ENCODE data around the gene ALPK3. TPM values are rescaled to one million over a fixed set of nuclear protein-coding genes. Genes with fewer than 3 reads are reported as not detected.

ALPK3 gene, protein sequence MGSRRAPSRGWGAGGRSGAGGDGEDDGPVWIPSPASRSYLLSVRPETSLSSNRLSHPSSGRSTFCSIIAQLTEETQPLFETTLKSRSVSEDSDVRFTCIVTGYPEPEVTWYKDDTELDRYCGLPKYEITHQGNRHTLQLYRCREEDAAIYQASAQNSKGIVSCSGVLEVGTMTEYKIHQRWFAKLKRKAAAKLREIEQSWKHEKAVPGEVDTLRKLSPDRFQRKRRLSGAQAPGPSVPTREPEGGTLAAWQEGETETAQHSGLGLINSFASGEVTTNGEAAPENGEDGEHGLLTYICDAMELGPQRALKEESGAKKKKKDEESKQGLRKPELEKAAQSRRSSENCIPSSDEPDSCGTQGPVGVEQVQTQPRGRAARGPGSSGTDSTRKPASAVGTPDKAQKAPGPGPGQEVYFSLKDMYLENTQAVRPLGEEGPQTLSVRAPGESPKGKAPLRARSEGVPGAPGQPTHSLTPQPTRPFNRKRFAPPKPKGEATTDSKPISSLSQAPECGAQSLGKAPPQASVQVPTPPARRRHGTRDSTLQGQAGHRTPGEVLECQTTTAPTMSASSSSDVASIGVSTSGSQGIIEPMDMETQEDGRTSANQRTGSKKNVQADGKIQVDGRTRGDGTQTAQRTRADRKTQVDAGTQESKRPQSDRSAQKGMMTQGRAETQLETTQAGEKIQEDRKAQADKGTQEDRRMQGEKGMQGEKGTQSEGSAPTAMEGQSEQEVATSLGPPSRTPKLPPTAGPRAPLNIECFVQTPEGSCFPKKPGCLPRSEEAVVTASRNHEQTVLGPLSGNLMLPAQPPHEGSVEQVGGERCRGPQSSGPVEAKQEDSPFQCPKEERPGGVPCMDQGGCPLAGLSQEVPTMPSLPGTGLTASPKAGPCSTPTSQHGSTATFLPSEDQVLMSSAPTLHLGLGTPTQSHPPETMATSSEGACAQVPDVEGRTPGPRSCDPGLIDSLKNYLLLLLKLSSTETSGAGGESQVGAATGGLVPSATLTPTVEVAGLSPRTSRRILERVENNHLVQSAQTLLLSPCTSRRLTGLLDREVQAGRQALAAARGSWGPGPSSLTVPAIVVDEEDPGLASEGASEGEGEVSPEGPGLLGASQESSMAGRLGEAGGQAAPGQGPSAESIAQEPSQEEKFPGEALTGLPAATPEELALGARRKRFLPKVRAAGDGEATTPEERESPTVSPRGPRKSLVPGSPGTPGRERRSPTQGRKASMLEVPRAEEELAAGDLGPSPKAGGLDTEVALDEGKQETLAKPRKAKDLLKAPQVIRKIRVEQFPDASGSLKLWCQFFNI (N-terminal part only)
- polyA plus RNA-seq: 1 to 10 TPM in 2 of 4 donors, under 1 TPM in 2; 0.22 to 8.0 (median 0.93) TPM
- long read RNA-seq, donor 1: 0 reads
- long read RNA-seq, donor 2, partial matches to known transcripts: 8 of 8 reads
- long read RNA-seq, donor 2, other reads (novel, unspliced or antisense): 0 of 8 reads
- long read RNA-seq, donor 3: 0 reads
- long read RNA-seq, donor 4: 0 reads
- long read RNA-seq, donor 5: 0 reads
- long read RNA-seq, donor 6, partial matches to known transcripts: 0 of 1 reads
- long read RNA-seq, donor 6, other reads (novel, unspliced or antisense): 0 of 1 reads
- long read RNA-seq, donor 7, full-length matches to known transcripts: 4 of 52 reads
- long read RNA-seq, donor 7, partial matches to known transcripts: 48 of 52 reads
- long read RNA-seq, donor 7, other reads (novel, unspliced or antisense): 0 of 52 reads
- long read RNA-seq, donor 8: 0 reads
- long read RNA-seq, donor 9: 0 reads
- long read RNA-seq, donor 10, partial matches to known transcripts: 0 of 5 reads
- long read RNA-seq, donor 10, other reads (novel, unspliced or antisense): 5 of 5 reads

DNA sequence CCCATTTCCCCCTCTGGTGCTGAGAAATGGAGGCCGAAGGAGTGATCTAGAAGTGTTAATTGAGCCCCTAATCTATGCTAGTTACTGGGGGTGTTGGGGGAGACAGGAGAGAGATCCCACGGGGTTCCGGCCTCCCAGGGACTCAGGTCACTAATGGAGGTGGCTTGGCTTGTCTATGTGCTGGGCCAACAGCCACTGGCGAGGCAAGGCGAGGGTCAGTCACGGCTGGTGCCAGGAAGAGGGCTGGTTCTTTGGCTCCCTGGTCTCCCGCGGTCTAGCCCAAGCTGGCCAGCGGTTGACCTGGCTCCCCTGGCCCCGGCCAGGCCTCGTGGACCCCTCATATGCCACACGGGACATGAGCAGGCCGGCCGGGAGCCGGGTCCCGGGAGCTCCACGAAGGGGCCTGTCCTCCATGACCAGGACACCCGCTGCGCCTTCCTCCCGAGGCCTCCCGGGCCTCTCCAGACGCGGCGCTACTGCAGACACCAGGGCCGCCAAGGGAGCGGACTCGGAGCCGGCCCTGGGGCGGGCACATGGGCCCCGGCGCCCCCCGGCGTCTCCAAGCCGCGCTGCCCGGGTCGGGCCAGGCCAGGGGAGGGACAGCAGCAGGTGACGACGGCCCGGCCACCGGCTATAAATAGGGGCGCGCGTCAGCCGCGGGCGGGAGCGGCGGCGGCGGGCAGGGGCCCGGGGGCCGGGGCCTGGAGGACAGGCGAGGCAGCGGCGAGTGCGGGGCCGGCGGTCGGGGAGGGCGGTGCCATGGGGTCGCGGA is at the start of gene ALPK3:
Gene ALPK3 (plus strand): TSS at position 663 of the 772 bp plus-strand sequence. CDS start 97 bp downstream, at position 760.
- Histone ChIP-seq H3K27ac (ENCODE audit: low read depth in 1 of 3, low read length in 2 of 3) (peak within 1 kb of the TSS in 2 of 3 donors; percentile 26 to 48), H3K9me3 (ENCODE audit: control insufficient read depth in 2 of 2, insufficient read depth in 1 of 2, low read depth in 1 of 2, low read length in 1 of 2) (no peaks in the 10 kb centered on the region), H3K36me3 (ENCODE audit: control insufficient read depth in 3 of 3, insufficient read depth in 2 of 3, low read depth in 1 of 3, low read length in 3 of 3) (peaks cover 0 to 5% (median 0%) of the 10 kb centered on the region in 3 donors), H3K27me3 (ENCODE audit: control insufficient read depth in 3 of 3, insufficient read depth in 3 of 3, low read length in 3 of 3) (no peaks in the 10 kb centered on the region), H3K4me1 (ENCODE audit: control insufficient read depth in 3 of 3, insufficient read depth in 2 of 3, low read depth in 1 of 3, low read length in 2 of 3) (peaks cover 0 to 32% (median 2%) of the 10 kb centered on the region in 3 donors), H3K4me3 (ENCODE audit: low read depth in 1 of 3, low read length in 3 of 3) (peak within 1 kb of the TSS in 2 of 3 donors; percentile 26 to 34)
- WGBS, 3 donors: 18 to 25% (median 22%) methylated on average over 43 to 63 of the region's 63 CpGs
- FAIRE-seq (no peak), DNase-seq (peak in 1 of 2 donors; percentile 81)

DNA sequence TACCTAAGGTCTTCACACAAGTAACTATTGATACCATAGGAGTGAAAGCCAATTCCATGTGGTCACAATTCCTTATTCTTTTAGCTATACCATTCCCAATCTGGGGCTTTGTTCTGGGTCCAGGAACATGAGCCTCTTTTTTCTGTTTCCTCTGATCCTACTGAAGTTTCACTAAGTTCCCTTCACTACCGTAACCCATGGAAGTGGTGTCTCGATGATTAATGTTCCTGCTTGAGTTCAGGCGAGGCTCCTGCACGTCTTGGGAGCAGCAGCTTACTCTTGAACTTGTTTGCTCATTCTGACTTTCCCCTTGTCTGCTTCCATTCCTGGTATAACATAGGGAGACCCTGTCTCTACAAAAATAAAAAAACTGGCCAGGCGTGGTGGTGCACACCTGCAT is 45.1 kb upstream of the ALPK3 start:
- 77 to 94% (median 79%) methylated on average over 5 of the region's 5 CpGs for WGBS, 3 donors
- H3K4me1 ChIP-seq (ENCODE audit: control insufficient read depth in 3 of 3, insufficient read depth in 2 of 3, low read depth in 1 of 3, low read length in 2 of 3): no peaks in the 10 kb centered on the region
- FAIRE-seq (no peak), DNase-seq (no peak)
- H3K27me3 ChIP-seq (ENCODE audit: control insufficient read depth in 3 of 3, insufficient read depth in 3 of 3, low read length in 3 of 3): no peaks in the 10 kb centered on the region
- H3K27ac ChIP-seq (ENCODE audit: low read depth in 1 of 3, low read length in 2 of 3): no peak overlapping the region
- no peak overlapping the region for H3K4me3 ChIP-seq (ENCODE audit: low read depth in 1 of 3, low read length in 3 of 3)
- H3K9me3 ChIP-seq (ENCODE audit: control insufficient read depth in 2 of 2, insufficient read depth in 1 of 2, low read depth in 1 of 2, low read length in 1 of 2): no peaks in the 10 kb centered on the region
- peaks cover 6 to 54% (median 7%) of the 10 kb centered on the region in 3 donors for H3K36me3 ChIP-seq (ENCODE audit: control insufficient read depth in 3 of 3, insufficient read depth in 2 of 3, low read depth in 1 of 3, low read length in 3 of 3)

DNA sequence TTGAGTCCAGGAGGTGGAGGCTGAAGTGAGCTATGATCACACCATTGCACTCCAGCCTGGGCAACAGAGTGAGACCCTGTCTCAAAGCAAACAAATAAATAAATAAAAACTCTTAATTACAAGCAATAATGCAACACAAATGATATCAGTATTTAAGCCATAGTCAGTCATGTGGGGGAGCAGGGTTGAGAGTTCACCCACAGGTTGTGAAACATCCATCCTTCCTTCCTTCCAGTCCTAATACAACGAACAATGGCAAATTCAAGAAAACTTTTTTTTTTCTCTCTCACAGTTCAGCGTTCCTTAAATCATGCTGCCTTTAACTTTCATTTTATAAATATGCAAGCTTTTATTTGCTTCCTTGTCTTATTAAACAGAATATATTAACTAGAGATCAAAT is 44.7 kb upstream of the ALPK3 start:
- FAIRE-seq: no peak
- no peak overlapping the region for H3K27ac ChIP-seq (ENCODE audit: low read depth in 1 of 3, low read length in 2 of 3)
- H3K9me3 ChIP-seq (ENCODE audit: control insufficient read depth in 2 of 2, insufficient read depth in 1 of 2, low read depth in 1 of 2, low read length in 1 of 2): no peaks in the 10 kb centered on the region
- H3K4me1 ChIP-seq (ENCODE audit: control insufficient read depth in 3 of 3, insufficient read depth in 2 of 3, low read depth in 1 of 3, low read length in 2 of 3): no peaks in the 10 kb centered on the region
- H3K4me3 ChIP-seq (ENCODE audit: low read depth in 1 of 3, low read length in 3 of 3): no peak overlapping the region
- no peak for DNase-seq
- H3K36me3 ChIP-seq (ENCODE audit: control insufficient read depth in 3 of 3, insufficient read depth in 2 of 3, low read depth in 1 of 3, low read length in 3 of 3): peaks cover 4 to 51% (median 6%) of the 10 kb centered on the region in 3 donors
- H3K27me3 ChIP-seq (ENCODE audit: control insufficient read depth in 3 of 3, insufficient read depth in 3 of 3, low read length in 3 of 3): no peaks in the 10 kb centered on the region
- WGBS, 3 donors: 54 to 80% (median 74%) methylated on average over 2 of the region's 2 CpGs

DNA sequence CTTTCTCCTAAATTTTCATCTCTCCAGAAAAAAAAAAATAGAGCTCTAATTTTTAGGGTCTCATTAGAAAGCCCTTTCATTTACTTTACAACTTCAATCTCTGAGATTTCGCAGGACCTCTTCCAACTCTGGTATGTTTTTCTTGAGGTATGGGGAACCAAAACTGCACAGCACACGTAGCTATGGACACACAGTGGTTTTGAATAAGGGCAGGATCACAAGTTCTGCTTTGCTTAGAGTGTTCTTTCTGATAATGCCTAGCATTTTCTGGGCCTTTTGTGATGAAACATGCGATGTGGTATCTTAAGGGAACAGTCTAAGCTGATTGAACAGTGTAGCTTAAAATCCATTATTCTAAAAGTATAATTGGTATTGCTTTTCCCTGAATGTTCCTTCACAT is 43.4 kb upstream of the ALPK3 start:
- FAIRE-seq (no peak), DNase-seq (no peak)
- Histone ChIP-seq H3K36me3 (ENCODE audit: control insufficient read depth in 3 of 3, insufficient read depth in 2 of 3, low read depth in 1 of 3, low read length in 3 of 3) (peaks cover 3 to 54% (median 4%) of the 10 kb centered on the region in 3 donors), H3K27me3 (ENCODE audit: control insufficient read depth in 3 of 3, insufficient read depth in 3 of 3, low read length in 3 of 3) (no peaks in the 10 kb centered on the region), H3K4me1 (ENCODE audit: control insufficient read depth in 3 of 3, insufficient read depth in 2 of 3, low read depth in 1 of 3, low read length in 2 of 3) (no peaks in the 10 kb centered on the region), H3K4me3 (ENCODE audit: low read depth in 1 of 3, low read length in 3 of 3) (no peak overlapping the region), H3K9me3 (ENCODE audit: control insufficient read depth in 2 of 2, insufficient read depth in 1 of 2, low read depth in 1 of 2, low read length in 1 of 2) (no peaks in the 10 kb centered on the region), H3K27ac (ENCODE audit: low read depth in 1 of 3, low read length in 2 of 3) (no peak overlapping the region)
- WGBS, 3 donors: 81 to 94% (median 83%) methylated on average over 3 of the region's 3 CpGs

DNA sequence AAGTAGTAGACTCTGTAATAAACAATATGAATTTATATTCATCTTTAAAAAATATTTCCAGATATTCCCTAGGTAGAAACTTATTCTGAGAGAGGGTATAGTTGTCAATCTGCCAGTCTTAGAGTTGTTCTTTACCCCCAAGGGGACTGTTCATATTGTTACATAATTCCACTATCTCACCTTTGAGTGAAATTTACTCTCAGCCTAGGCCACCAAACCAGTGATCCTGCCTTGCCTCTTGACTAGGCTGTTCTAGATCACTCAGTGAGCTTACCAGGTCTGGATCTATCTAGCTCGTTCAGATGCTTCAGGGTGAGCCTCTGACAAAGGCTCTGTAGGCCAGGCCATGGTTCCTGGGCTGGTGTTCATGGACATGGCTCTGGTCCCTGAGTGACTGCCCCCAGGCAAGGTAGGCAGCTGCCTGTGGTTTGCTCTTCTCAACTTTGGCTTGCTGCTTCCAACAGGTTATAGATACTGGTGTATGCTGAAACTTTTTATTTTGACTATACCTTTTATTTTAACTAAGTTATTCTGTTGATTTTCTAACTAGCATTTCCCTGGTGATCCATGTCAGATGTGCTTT is 41.2 kb upstream of the ALPK3 start:
- 81 to 95% (median 90%) methylated on average over 1 of the region's 1 CpG for WGBS, 3 donors
- peaks cover 0 to 42% (median 3%) of the 10 kb centered on the region in 3 donors for H3K36me3 ChIP-seq (ENCODE audit: control insufficient read depth in 3 of 3, insufficient read depth in 2 of 3, low read depth in 1 of 3, low read length in 3 of 3)
- no peak overlapping the region for H3K4me3 ChIP-seq (ENCODE audit: low read depth in 1 of 3, low read length in 3 of 3)
- no peaks in the 10 kb centered on the region for H3K9me3 ChIP-seq (ENCODE audit: control insufficient read depth in 2 of 2, insufficient read depth in 1 of 2, low read depth in 1 of 2, low read length in 1 of 2)
- no peak for DNase-seq
- no peaks in the 10 kb centered on the region for H3K27me3 ChIP-seq (ENCODE audit: control insufficient read depth in 3 of 3, insufficient read depth in 3 of 3, low read length in 3 of 3)
- no peak for FAIRE-seq
- no peak overlapping the region for H3K27ac ChIP-seq (ENCODE audit: low read depth in 1 of 3, low read length in 2 of 3)
- no peaks in the 10 kb centered on the region for H3K4me1 ChIP-seq (ENCODE audit: control insufficient read depth in 3 of 3, insufficient read depth in 2 of 3, low read depth in 1 of 3, low read length in 2 of 3)

DNA sequence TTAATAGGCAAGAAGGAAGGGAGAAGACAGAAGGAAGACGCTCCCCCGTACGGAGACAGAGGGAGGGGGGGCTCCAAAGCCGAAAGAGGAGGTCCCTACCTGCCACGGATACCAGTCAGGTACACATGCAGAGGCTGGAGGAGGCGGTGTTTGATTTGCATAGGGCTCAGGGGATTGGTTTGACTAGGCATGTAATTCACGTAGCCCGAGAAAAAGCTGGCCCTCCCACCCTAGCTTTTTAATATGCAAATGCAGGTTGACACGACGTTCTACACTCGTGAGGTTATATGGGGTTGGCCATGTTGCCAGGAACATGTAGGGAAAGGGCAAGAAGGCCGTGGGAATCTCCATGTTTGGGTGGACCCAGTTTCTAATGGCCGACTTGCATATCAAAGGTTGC is 39.0 kb upstream of the ALPK3 start:
- no peak for DNase-seq
- 88 to 91% (median 90%) methylated on average over 11 to 13 of the region's 13 CpGs for WGBS, 3 donors

DNA sequence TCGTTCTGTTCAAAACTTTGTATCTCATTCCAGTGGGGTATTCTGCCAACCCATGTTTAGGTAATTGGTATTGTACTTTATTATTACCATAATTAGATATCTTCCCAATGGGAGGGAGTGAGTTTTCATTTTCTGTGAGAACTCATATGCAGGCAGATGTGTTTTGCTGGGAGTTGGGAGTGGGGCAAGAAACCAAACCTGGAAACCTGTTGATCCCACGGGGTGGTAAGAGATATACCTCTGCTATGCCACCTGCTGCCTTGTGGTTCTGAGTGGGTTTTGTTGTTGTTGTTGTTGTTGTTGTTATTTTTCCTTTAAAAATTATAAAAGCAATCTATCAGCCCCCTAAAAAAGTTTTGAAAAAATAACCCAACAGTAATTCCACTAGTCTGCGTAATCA is 36.7 kb upstream of the ALPK3 start:
- Histone ChIP-seq H3K27ac (ENCODE audit: low read depth in 1 of 3, low read length in 2 of 3) (no peak overlapping the region), H3K9me3 (ENCODE audit: control insufficient read depth in 2 of 2, insufficient read depth in 1 of 2, low read depth in 1 of 2, low read length in 1 of 2) (no peaks in the 10 kb centered on the region), H3K4me1 (ENCODE audit: control insufficient read depth in 3 of 3, insufficient read depth in 2 of 3, low read depth in 1 of 3, low read length in 2 of 3) (no peaks in the 10 kb centered on the region), H3K36me3 (ENCODE audit: control insufficient read depth in 3 of 3, insufficient read depth in 2 of 3, low read depth in 1 of 3, low read length in 3 of 3) (peaks cover 6 to 58% (median 19%) of the 10 kb centered on the region in 3 donors), H3K4me3 (ENCODE audit: low read depth in 1 of 3, low read length in 3 of 3) (no peak overlapping the region), H3K27me3 (ENCODE audit: control insufficient read depth in 3 of 3, insufficient read depth in 3 of 3, low read length in 3 of 3) (no peaks in the 10 kb centered on the region)
- DNase-seq: no peak
- FAIRE-seq: no peak
- 90 to 93% (median 92%) methylated on average over 3 of the region's 3 CpGs for WGBS, 3 donors

More for the DNA sequence above, 39.0 kb upstream of the ALPK3 start:
- peaks cover 7 to 46% (median 10%) of the 10 kb centered on the region in 3 donors for H3K36me3 ChIP-seq (ENCODE audit: control insufficient read depth in 3 of 3, insufficient read depth in 2 of 3, low read depth in 1 of 3, low read length in 3 of 3)
- no peak overlapping the region for H3K27ac ChIP-seq (ENCODE audit: low read depth in 1 of 3, low read length in 2 of 3)
- no peaks in the 10 kb centered on the region for H3K9me3 ChIP-seq (ENCODE audit: control insufficient read depth in 2 of 2, insufficient read depth in 1 of 2, low read depth in 1 of 2, low read length in 1 of 2)
- no peak for FAIRE-seq
- no peaks in the 10 kb centered on the region for H3K4me1 ChIP-seq (ENCODE audit: control insufficient read depth in 3 of 3, insufficient read depth in 2 of 3, low read depth in 1 of 3, low read length in 2 of 3)
- H3K27me3 ChIP-seq (ENCODE audit: control insufficient read depth in 3 of 3, insufficient read depth in 3 of 3, low read length in 3 of 3): no peaks in the 10 kb centered on the region
- no peak overlapping the region for H3K4me3 ChIP-seq (ENCODE audit: low read depth in 1 of 3, low read length in 3 of 3)

Data from small intestine (tissue), 16 donors.